Neutrophil (primary cell): ENCODE data around the gene HMGCS1.

Experiments
- H3K27ac ChIP-seq: fragments of 200-600 bp; sonication (generic); 2 replicates; pipeline ENCODE4 v1.5.1; 2016; ENCODE audit warnings: mild to moderate bottlenecking, moderate library complexity
- H3K27me3 ChIP-seq: fragments of 200-600 bp; sonication (generic); 2 replicates; pipeline ENCODE4 v1.6.0; 2016; ENCODE audit warnings: mild to moderate bottlenecking
- H3K36me3 ChIP-seq: fragments of 200-600 bp; sonication (generic); 2 replicates; pipeline ENCODE4 v1.5.1; 2017
- H3K4me1 ChIP-seq, 2 experiments: fragments of 200-600 bp in 1 of 2; sonication (generic) in 1 of 2; 1 replicate in 1 of 2; 2 replicates in 1 of 2; pipeline versions ENCODE4 v1.5.1 to v1.6.1; 2013 to 2016; ENCODE audit warnings: low read depth in 1 of 2, low read length in 1 of 2, mild to moderate bottlenecking in 1 of 2, moderate library complexity in 1 of 2; ENCODE audit not compliant: control insufficient read depth in 1 of 2, insufficient read depth in 1 of 2
- H3K4me3 ChIP-seq, 2 experiments: fragments of 200-600 bp in 1 of 2; sonication (generic) in 1 of 2; 1 replicate in 1 of 2; 2 replicates in 1 of 2; pipeline ENCODE4 v1.5.1; 2013 to 2016; ENCODE audit warnings: low read depth in 1 of 2, low read length in 1 of 2, mild to moderate bottlenecking in 1 of 2, moderate library complexity in 1 of 2
- H3K9me3 ChIP-seq: fragments of 200-600 bp; sonication (generic); 2 replicates; pipeline ENCODE4 v1.5.1; 2016
- CTCF ChIP-seq: fragments of 200-600 bp; sonication (generic); IDR thresholded peaks from 2 replicates; pipeline ENCODE4 v1.5.1; 2016; ENCODE audit warnings: antibody characterized with exemption

HMGCS1 gene

DNA sequence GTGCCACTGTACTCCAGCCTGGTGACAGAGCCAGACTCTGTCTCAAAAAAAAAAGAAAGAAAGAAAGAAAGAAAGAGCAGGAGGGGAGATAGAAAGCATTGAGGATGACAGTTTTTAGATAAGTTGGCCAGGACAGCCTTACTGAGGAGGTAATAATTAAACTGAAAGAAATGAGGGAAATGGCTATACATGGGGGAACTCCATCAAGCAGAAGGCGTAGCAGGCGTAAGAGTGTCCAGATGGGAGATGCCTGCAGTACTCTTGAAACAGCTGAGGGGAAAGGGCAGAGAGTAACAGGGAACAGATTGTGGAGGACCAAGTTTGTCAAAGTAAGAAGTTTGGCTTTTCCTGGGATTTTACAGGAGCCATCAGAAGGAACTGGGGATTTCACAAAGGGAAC lies 57.5 kb downstream of the HMGCS1 start:
- Histone ChIP-seq H3K4me1 (no peaks in the 10 kb centered on the region), H3K27ac (no peak overlapping the region), H3K9me3 (no peaks in the 10 kb centered on the region), H3K27me3 (peaks cover 16% of the 10 kb centered on the region), H3K4me3 (no peak overlapping the region), H3K36me3 (no peaks in the 10 kb centered on the region)
- TF ChIP-seq CTCF = no peak

- no peak overlapping the region for H3K27ac ChIP-seq
- peaks cover 16% of the 10 kb centered on the region for H3K27me3 ChIP-seq
- no peak overlapping the region for H3K4me3 ChIP-seq
- TF ChIP-seq CTCF = no peak
- no peaks in the 10 kb centered on the region for H3K36me3 ChIP-seq
- H3K4me1 ChIP-seq = no peaks in the 10 kb centered on the region
- no peaks in the 10 kb centered on the region for H3K9me3 ChIP-seq
Observed at GRCh38 chr5:43251754-43252153, 61.5 kb downstream of the HMGCS1 start.

- H3K36me3 ChIP-seq = no peaks in the 10 kb centered on the region
- TF ChIP-seq CTCF = no peak
- H3K4me3 ChIP-seq = no peak overlapping the region
Observed at GRCh38 chr5:43245724-43246385, 67.4 kb downstream of the HMGCS1 start.

DNA sequence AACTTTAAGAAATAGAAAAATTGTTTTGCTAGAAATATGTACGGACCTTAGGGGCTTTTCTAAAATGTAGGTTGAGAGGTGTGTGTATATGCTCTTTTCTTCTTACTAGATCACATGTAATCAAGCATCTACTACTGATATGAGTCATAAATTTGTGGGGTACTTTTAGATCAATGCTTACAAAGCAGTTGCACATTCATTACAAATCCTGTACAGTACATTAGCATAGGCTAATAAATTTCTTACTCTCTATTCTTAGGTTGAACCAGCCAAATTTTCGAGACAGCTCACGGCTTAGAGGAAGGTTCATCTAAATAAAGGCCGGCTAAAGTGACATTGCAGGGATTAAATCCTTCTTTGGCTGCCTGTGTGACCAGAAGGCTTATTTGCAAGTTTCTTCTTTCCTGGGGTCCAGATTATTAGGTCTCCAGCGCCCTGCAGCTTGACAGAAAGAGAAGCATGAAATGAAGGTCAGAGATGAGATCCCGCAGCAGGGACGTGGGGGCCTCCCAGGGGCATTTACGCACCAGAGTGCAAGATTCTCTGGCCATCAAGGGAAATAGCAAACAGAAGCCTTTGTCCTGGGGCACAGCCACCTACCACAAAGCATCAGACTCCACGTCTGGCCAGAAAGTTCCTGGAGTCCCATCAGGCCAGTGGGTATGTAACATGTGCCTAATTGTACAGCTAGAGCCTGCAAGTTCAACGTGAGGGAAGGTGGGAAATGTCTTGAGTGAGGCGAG lies 68.2 kb downstream of the HMGCS1 start:
- no peaks in the 10 kb centered on the region for H3K36me3 ChIP-seq
- no peaks in the 10 kb centered on the region for H3K9me3 ChIP-seq
- H3K4me3 ChIP-seq = no peak overlapping the region
- peaks cover 21% of the 10 kb centered on the region for H3K27me3 ChIP-seq
- no peak overlapping the region for H3K27ac ChIP-seq
- no peak for TF ChIP-seq CTCF
- no peaks in the 10 kb centered on the region for H3K4me1 ChIP-seq

More at GRCh38 chr5:43245724-43246385, 67.4 kb downstream of the HMGCS1 start:
- Histone ChIP-seq H3K27me3 (peaks cover 16% of the 10 kb centered on the region), H3K4me1 (no peaks in the 10 kb centered on the region), H3K27ac (no peak overlapping the region), H3K9me3 (no peaks in the 10 kb centered on the region)

DNA sequence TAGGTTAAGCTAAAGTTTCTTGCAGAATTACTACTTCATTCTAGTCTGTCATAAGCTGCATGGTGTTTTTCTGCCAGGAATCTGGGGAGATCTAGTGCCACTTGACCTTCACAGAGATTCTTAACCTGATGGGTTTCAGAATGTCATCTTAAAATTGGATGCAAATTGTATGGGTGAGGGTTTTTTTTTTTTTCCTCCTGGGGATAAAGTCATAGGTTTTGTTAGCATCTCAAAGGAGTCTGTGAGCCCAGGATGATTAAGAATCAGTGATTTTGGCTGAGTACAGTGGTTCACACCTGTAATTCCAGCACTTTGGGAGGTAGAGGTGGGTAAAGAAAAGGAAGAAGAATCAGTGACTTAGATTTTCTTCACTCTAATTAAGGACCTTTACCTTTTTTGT lies 69.9 kb downstream of the HMGCS1 start:
- H3K36me3 ChIP-seq = no peaks in the 10 kb centered on the region
- no peaks in the 10 kb centered on the region for H3K9me3 ChIP-seq
- no peak overlapping the region for H3K27ac ChIP-seq
- no peaks in the 10 kb centered on the region for H3K4me1 ChIP-seq
- TF ChIP-seq CTCF = no peak
- no peak overlapping the region for H3K4me3 ChIP-seq
- H3K27me3 ChIP-seq = peaks cover 21% of the 10 kb centered on the region
